Activated gamma-delta T cell treated with anti-CD3 and anti-CD28 coated beads, Interleukin-2, amount 50 U/mL, for 16 hours (primary cell): ENCODE results near the gene UBAP1L.
A peak's percentile ranks its signal among the peaks of the same experiment; 100 is the strongest.

ENCODE experiments used
- DNase-seq: peaks from one replicate; pipeline ENCODE4 v3.0.0-alpha.2; 2020; ENCODE audit warnings: low read depth

Gene UBAP1L

GRCh38 chr15:65066635-65067316, 48.2 kb downstream of the UBAP1L start:
- no peak for DNase-seq

- no peak for DNase-seq
These were observed 48.9 kb downstream of the UBAP1L start for GRCh38 chr15:65066001-65066634.

- DNase-seq, result no peak
These were observed 52.3 kb downstream of the UBAP1L start for GRCh38 chr15:65062726-65063125.

DNA sequence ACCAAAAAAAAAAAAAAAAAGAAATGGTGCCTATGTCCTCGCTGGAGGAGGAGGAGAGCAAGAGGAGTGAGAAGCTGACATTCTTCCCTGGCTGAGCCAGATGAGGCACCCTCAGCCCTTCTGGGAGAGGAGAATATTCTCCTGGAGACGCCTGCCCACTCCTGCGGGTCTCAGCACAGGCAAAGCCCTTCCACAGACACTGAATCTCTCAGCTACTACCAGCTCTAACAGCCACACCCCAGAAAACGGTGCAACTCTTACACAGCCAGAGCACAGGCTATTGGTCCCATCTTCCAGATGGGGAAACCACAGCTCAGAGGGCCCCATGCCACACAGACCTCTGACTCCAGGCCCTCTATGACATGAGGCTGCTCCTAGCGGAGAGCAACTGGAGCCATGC, 52.9 kb downstream of the UBAP1L start:
- DNase-seq, result no peak

DNA sequence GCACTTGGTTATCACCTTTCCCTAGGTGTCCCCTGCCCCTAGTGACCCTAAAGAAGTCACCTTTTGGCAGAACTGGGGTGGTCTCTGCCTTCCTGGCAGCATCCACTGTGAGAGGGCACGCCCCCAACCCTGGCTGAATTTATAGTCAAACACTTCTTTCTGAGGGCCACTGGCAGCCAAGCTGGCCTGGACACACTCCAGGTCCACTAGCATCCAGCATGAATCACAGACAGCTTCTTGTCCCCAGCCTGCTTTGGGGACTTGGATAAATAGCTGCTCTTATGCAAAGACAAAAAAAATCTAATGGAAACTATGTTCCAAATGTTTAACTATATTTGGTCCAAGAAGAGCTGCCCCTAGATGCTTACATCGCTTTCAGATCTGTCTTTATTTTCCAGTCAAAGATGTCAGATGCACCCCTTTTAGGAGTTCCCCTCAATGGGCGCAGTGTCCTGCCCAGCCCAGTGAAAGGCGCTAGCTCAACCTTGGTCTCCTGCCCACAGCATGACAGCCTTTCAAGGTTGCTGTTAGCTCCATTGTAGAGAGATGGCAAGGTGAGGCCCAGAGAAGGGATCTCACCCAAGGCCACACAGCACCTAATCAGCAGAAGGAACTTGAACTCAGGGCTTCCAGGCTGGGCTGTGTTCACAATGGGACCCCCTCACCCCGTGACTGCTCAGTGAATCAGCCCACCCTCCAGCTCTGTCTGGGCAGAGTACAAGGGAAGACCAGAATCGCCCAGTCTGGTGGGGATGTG, 54.2 kb downstream of the UBAP1L start:
- DNase-seq, result no peak

DNA sequence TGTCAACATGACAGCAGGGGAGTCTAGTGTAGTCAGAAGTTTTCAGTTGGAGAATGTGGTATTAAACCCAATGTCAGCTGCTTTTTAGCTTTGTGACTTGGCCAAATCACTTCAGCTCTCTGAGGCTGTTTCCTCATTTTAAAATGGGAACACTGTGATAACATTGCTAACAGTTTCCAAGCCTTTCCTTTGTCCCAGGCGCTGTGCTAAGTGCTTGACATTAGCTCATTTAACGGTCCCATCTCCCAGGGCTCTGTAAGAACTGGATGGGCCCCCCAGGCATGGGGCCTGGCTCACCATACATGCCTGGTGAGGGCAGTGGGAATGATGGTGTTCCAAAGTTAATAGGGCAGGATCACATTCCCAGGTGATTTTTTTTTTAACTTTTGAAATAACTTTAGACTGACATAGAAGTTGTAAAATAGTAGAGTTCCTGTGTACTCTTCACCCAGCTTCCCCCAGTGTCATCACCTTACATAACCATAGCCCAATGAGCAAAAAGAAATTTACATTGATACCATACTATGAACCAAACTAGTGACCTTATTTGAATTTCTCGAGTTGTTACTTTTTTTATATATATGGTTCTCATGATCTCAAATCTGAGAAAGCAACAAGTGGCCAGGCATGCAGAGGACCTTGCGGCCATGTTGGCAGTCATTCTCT, 54.9 kb downstream of the UBAP1L start:
- DNase-seq, result no peak

DNA sequence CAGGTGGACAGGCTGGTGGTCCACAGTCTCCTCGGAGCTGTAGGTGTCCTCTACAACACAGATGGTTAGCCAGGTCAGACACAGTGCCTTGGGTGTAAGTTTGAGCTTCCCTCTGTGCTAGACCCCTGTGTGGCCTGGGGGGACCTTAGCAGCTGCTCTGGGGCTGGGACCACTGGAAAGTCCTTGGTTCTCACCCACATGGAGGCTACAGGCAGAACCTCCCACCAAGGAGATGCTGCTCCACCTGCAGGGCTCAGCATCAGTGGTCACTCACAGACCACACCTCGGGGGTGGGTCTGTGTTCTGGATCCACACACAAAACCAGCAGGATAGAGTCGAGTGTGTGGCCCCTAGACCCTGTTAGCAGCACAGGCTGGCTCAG, 55.6 kb downstream of the UBAP1L start:
- no peak for DNase-seq

GRCh38 chr15:65058394-65059368, 56.3 kb downstream of the UBAP1L start:
- DNase-seq, result no peak

DNA sequence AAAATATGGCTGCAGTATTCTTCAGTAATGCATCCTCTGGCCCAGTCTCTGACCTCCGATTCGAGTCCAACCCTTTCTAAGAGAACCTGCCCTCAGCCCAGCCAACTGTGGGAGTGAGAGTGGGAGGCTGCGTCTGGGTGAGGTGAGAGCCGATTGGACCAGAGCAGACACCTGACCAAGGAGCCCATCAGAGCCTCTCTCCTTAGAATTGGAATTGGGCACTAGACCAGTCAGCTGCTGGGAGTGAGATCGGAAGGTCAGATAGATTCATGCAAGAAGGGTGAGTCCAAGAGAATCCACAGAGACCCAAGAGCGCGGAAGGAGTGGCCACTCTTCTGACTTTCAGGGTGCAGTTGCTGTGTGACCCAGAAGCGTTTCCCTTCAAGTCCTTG, 57.5 kb downstream of the UBAP1L start:
- DNase-seq, result no peak

DNA sequence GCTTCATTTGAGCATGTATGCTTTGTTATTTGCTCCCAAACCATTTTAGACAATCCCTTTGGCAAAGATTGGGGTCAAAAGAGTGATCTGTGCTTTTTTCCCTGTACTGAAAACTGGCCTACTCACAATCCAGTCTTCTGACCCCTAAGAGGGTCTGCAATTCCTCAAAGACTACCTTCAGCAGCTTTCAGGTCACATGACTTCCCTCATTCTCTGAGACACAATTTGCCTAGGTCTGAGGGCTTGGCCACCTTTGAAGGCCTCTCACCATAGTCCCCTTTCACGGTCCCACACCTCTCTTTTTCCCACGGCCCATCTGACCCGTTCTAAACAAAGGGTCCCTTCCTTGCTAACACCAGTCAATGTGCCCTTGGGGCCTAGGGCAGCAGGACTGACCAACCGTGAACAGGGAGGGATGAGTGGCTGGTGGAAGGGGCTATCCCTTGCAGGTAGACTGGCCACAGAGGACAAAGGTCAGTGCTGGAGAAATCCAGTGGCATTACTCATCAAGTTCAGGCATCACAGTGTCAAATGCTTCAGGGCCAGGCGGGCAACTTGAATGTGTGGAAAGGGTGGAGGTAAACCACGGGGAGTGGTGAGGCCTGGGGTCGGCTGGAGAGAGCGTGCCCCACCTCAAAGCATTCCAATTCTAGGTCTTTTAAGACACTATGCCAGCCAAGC, 58.0 kb downstream of the UBAP1L start:
- no peak for DNase-seq

- DNase-seq, result no peak
These were observed 58.9 kb downstream of the UBAP1L start for GRCh38 chr15:65056106-65056505.

DNA sequence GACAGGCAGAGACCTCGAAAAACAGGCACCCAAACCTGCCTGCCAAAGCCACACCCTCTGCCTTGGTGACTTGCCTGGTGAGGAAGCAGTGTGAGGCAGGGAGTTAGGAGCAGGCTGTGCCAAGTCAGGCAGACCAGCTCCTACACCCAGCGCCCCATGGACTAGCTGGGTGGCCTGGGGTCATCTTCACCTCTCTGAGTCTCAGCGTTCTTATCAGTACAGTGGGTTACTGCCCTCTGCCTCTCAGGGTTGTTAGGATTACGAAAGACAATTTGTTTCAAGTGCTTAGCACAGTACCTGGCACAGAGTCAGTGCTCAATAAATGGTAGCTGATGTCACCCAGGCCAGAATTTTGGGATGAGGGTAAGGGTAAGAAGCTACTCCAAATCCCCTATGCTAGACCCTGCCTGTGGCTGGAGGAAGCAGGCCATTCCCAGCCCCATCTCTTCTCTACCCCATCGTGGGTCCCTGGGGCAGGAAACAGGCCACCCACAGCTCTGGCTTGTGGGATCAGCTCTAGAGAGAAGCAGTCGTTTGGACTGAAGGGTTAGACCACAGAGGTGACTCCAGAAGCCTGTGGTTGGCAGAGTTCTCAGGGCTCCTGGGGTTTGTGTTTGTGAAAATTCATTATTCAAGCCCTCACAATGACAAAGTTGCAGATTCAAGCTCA, 59.7 kb downstream of the UBAP1L start:
- no peak for DNase-seq

GRCh38 chr15:65054333-65055200, 60.4 kb downstream of the UBAP1L start:
- peak; percentile 17 for DNase-seq

- no peak for DNase-seq
These were observed 62.0 kb downstream of the UBAP1L start for GRCh38 chr15:65052956-65053355.

DNA sequence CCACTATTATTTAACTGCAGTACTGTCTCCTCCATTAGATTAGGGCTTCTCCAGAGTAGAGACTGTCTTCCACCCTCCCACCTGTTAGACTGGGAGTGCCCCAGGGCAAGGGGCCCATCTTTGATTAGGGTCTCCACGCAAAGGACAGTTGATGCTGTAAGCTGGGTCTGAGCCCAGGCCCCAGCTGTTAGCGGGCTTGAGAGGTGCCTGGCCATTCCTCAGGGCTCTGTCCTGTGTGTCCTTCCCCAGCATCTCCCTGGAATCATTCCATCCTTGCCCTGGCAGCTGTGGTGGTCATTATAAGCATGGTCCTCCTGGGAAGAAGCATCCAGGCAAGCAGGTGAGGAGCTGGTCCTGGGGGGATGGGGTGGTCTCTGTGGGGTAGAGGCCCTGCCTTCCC, 63.7 kb downstream of the UBAP1L start:
- DNase-seq, result no peak

GRCh38 chr15:65050270-65050669, 64.7 kb downstream of the UBAP1L start:
- no peak for DNase-seq

- DNase-seq, result peak; percentile 80
These were observed 65.6 kb downstream of the UBAP1L start for GRCh38 chr15:65049418-65049840.

- no peak for DNase-seq
These were observed 66.8 kb downstream of the UBAP1L start for GRCh38 chr15:65048241-65048640.

- DNase-seq, result no peak
These were observed 70.1 kb downstream of the UBAP1L start, which contains the start of gene SLC51B for GRCh38 chr15:65044724-65045481. SLC51B (plus strand) TSS chr15:65045387; CDS start chr15:65050005, 4,618 bp downstream.
